Coronary artery (tissue), 2 donors: ENCODE results near the gene HOXA1.
A peak's percentile ranks its signal among the peaks of the same experiment; 100 is the strongest.

Experiments used
- DNase-seq: peaks from one replicate; pipeline ENCODE4 v3.0.0-alpha.2; 2017; ENCODE audit warnings: low spot score
- H3K27ac ChIP-seq, 2 donors: fragments of 200-600 bp; sonication (generic); one replicate each; pipeline ENCODE4 v1.5.1; 2016 to 2019
- H3K4me3 ChIP-seq: fragments of 200-600 bp; sonication (generic); 2 replicates; pipeline ENCODE4 v1.5.1; 2016; ENCODE audit warnings: mild to moderate bottlenecking, moderate library complexity
- CTCF ChIP-seq: fragments of 200-600 bp; sonication (generic); IDR thresholded peaks from one replicate; pipeline ENCODE4 v1.5.1; 2019; ENCODE audit warnings: antibody characterized with exemption

Gene HOXA1

GRCh38 chr7:27091941-27092818, 3.6 kb downstream of the HOXA1 start:
- Histone ChIP-seq H3K27ac (no peak overlapping the region), H3K4me3 (no peak overlapping the region)
- no peak for TF ChIP-seq CTCF
- no peak for DNase-seq

- no peak for TF ChIP-seq CTCF
- Histone ChIP-seq H3K27ac (no peak overlapping the region), H3K4me3 (no peak overlapping the region)
- DNase-seq: no peak
These were observed 4.7 kb downstream of the HOXA1 start for GRCh38 chr7:27091105-27091504.

- Histone ChIP-seq H3K4me3 (peak overlapping the region; percentile 12), H3K27ac (no peak overlapping the region)
- TF ChIP-seq CTCF: no peak
- no peak for DNase-seq
These were observed 7.5 kb downstream of the HOXA1 start for GRCh38 chr7:27088002-27088922.

- TF ChIP-seq CTCF: no peak
- Histone ChIP-seq H3K27ac (no peak overlapping the region), H3K4me3 (no peak overlapping the region)
- no peak for DNase-seq
These were observed 12.2 kb downstream of the HOXA1 start for GRCh38 chr7:27083646-27084045.

GRCh38 chr7:27082171-27082570, 13.6 kb downstream of the HOXA1 start:
- H3K4me3 ChIP-seq: no peak overlapping the region
- TF ChIP-seq CTCF: no peak
- no peak overlapping the region for H3K27ac ChIP-seq
- no peak for DNase-seq

- Histone ChIP-seq H3K27ac (no peak overlapping the region), H3K4me3 (no peak overlapping the region)
- TF ChIP-seq CTCF: no peak
- DNase-seq: no peak
These were observed 14.9 kb downstream of the HOXA1 start for GRCh38 chr7:27080844-27081436.
